Stomach (tissue), 9 donors: ENCODE measurements around the gene C10orf67. TPM values are rescaled to one million over a fixed set of nuclear protein-coding genes. Genes with fewer than 3 reads are reported as not detected.
A peak's percentile ranks its signal among the peaks of the same experiment; 100 is the strongest.

Experiments used
- DNase-seq, 2 donors: peaks; one replicate each; pipeline versions ENCODE4 v3.0.0 to v3.0.0-alpha.2; 2013 to 2019
- H3K27ac ChIP-seq, 5 donors: fragments of 200-600 bp in 4 of 5; sonication (generic) in 4 of 5; one replicate each; pipeline ENCODE4 v1.5.1; 2013 to 2019; ENCODE audit warnings: mild to moderate bottlenecking in 1 of 5, moderate library complexity in 1 of 5
- H3K27me3 ChIP-seq, 3 donors: fragments of 200-600 bp; sonication (generic); one replicate each; pipeline ENCODE4 v1.5.1; 2017 to 2019; ENCODE audit warnings: mixed run types in 1 of 3
- H3K36me3 ChIP-seq, 4 donors: fragments of 200-600 bp; sonication (generic); 1 replicate in 3 of 4; 2 replicates in 1 of 4; pipeline ENCODE4 v1.5.1; 2016 to 2019
- H3K4me1 ChIP-seq, 4 donors: fragments of 200-600 bp; sonication (generic); one replicate each; pipeline ENCODE4 v1.5.1; 2016 to 2019
- H3K4me3 ChIP-seq, 4 donors: fragments of 200-600 bp; sonication (generic) in 3 of 4; one replicate each; pipeline ENCODE4 v1.5.1; 2016 to 2019; ENCODE audit warnings: mild to moderate bottlenecking in 1 of 4
- H3K9me3 ChIP-seq, 4 donors: fragments of 200-600 bp; sonication (generic); one replicate each; pipeline ENCODE4 v1.5.1; 2016 to 2019
- EP300 ChIP-seq: sonication (generic); formaldehyde crosslinking; IDR thresholded peaks from one replicate; pipeline ENCODE4 v1.6.1; 2017; ENCODE audit warnings: antibody characterized with exemption
- POLR2A ChIP-seq, 4 donors: fragments of 450-650 bp; IDR thresholded peaks; one replicate each; pipeline ENCODE4 v1.6.1; 2016; ENCODE audit warnings: antibody characterized with exemption in 4 of 4, control low read depth in 2 of 4, mild to moderate bottlenecking in 1 of 4, moderate library complexity in 1 of 4
- POLR2AphosphoS5 ChIP-seq, 3 donors: sonication (generic); formaldehyde crosslinking; IDR thresholded peaks; one replicate each; pipeline ENCODE4 v1.6.1; 2016; ENCODE audit warnings: antibody characterized with exemption in 3 of 3
- WGBS, 5 donors: extraction: QIAGEN DNeasy Blood & Tissue Kit in 3 of 5; methylation state at CpG; one replicate each; pipeline versions ENCODE4 v1.1.5 to v1.1.7; 2013 to 2018; 5-methylcytosine and 5-hydroxymethylcytosine counted together
- intact Hi-C: fragments of 100-400 bp; cut with DNase I; formaldehyde crosslinking; loops from one replicate; pipeline ENCODE4 v1.15.1; 2023; ENCODE audit warnings: low total_unique reads
- polyA plus RNA-seq, 3 donors: library from polyadenylated mRNA; stranded (reverse); fragments of 200-250 nt; gene quantifications; one replicate each; pipeline ENCODE4 v1.2.3, GENCODE V29; 2013
- total RNA-seq, 5 donors: library from RNA; depleted of rRNA; stranded (reverse); fragments of >200 nt; gene quantifications; one replicate each; pipeline versions ENCODE4 v1.1.0 to v1.2.3, GENCODE V29; 2014 to 2016
- TF ChIP-seq, protein P1 (sequence below), 7 experiments: fragments of 450-650 bp in 4 of 7; fragments of 200-600 bp in 3 of 7; sonication (generic) in 3 of 7; IDR thresholded peaks; one replicate each; pipeline ENCODE4 v1.5.1; 2016 to 2019; ENCODE audit warnings: antibody characterized with exemption in 7 of 7, control low read depth in 2 of 7, mild to moderate bottlenecking in 1 of 7
- donor health status: healthy with polysubstance abuse.
- donor health status: Bipolar disorder and iron deficiency.
- donor health status: healthy.

C10orf67 gene
- total and polyA plus RNA-seq, 8 donors, result 0.18 to 1.2 (median 0.31) TPM; not detected in 5

DNA sequence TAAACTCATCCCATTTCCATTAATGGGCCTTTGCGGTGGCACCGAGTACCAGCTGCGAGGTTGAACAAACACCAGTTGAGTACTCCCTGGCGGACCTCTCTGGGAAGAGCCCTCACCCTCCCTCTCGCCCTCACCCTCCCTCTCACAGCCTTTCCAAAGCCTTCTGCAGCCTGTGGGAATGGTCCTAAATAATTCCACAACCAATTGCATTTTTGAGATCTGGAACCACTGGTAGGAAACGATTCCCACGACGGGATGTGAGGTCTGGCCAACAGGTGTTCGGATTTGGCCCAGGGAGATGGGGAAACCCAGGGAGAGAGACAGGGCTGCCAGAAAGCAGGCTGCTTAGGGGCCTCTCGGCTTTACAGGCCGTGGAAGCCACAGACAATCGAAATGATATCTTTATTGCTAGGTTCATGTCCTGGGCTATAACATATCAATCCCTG lies 147.2 kb downstream of the C10orf67 start:
- peaks cover 31 to 100% (median 73%) of the 10 kb centered on the region in 3 donors for H3K27me3 ChIP-seq
- WGBS, 5 donors, result 3 to 13% (median 7%) methylated on average over 12 of the region's 12 CpGs
- TF ChIP-seq POLR2AphosphoS5 (IDR thresholded peaks at IDR 0.05), result no peak
- TF ChIP-seq, protein P1, sequence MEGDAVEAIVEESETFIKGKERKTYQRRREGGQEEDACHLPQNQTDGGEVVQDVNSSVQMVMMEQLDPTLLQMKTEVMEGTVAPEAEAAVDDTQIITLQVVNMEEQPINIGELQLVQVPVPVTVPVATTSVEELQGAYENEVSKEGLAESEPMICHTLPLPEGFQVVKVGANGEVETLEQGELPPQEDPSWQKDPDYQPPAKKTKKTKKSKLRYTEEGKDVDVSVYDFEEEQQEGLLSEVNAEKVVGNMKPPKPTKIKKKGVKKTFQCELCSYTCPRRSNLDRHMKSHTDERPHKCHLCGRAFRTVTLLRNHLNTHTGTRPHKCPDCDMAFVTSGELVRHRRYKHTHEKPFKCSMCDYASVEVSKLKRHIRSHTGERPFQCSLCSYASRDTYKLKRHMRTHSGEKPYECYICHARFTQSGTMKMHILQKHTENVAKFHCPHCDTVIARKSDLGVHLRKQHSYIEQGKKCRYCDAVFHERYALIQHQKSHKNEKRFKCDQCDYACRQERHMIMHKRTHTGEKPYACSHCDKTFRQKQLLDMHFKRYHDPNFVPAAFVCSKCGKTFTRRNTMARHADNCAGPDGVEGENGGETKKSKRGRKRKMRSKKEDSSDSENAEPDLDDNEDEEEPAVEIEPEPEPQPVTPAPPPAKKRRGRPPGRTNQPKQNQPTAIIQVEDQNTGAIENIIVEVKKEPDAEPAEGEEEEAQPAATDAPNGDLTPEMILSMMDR (IDR thresholded peaks at IDR 0.05), result no peak
- TF ChIP-seq POLR2A (IDR thresholded peaks at IDR 0.05), result no peak
- TF ChIP-seq EP300, result no peak

GRCh38 chr10:23196915-23197314 lies 147.7 kb downstream of the C10orf67 start:
- WGBS, 5 donors, result 5 to 15% (median 14%) methylated on average over 3 of the region's 3 CpGs
- TF ChIP-seq POLR2A (IDR thresholded peaks at IDR 0.05) (no peak), POLR2AphosphoS5 (IDR thresholded peaks at IDR 0.05) (no peak), EP300 (no peak)
- TF ChIP-seq, protein P1 (IDR thresholded peaks at IDR 0.05), result no peak

More for the DNA sequence above, 147.2 kb downstream of the C10orf67 start:
- no peak for DNase-seq
- H3K4me3 ChIP-seq, result no peak overlapping the region
- H3K36me3 ChIP-seq, result no peaks in the 10 kb centered on the region
- H3K4me1 ChIP-seq, result peaks cover 1 to 30% (median 16%) of the 10 kb centered on the region in 4 donors
- intact Hi-C loops, result no loop called here
- no peak overlapping the region for H3K27ac ChIP-seq
- peaks cover 0 to 8% (median 0%) of the 10 kb centered on the region in 4 donors for H3K9me3 ChIP-seq

DNA sequence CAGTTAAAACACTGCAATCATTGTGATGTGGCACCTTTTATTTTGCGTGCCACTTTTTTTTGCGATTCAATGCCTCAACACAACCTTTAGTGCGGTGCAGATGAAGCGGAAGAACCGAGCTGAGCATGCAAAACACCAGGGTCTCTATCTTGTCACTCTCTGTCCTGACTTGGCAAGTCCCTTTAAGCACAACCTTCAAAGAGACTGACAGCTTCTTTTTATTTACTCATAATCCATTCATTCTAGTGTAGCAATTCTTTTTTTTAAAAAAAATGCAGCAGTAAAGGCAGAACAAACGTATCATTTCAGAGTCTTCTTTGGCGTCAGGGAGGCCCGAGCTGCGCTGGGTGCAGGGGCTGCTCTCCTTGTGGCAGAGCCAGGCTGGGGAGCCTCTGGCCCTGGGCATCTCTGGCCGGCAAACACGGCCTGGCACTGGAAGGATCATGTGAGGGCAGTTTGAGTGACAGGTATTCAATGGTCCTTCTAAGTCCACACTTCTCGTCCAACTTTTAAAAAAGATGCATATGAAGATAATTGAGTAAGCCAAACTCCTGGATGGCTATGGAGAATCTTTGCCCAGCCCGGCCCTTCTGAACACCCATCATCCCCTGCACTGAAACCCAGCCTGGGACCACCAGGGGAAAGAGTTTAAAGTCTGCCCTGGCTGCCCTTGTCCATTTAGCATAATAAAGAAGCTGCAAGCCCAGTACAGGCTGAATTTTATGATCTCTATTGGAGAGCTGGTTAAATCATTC lies 148.6 kb downstream of the C10orf67 start:
- intact Hi-C loops, result no loop called here
- TF ChIP-seq POLR2A (IDR thresholded peaks at IDR 0.05) (no peak), EP300 (no peak), POLR2AphosphoS5 (IDR thresholded peaks at IDR 0.05) (no peak)
- TF ChIP-seq, protein P1 (IDR thresholded peaks at IDR 0.05), result no peak
- whole genome bisulfite sequencing, 5 donors, result 6 to 8% (median 7%) methylated on average over 13 of the region's 13 CpGs
- H3K9me3 ChIP-seq, result peaks cover 0 to 8% (median 0%) of the 10 kb centered on the region in 4 donors
- H3K27me3 ChIP-seq, result peaks cover 40 to 100% (median 87%) of the 10 kb centered on the region in 3 donors
- H3K4me3 ChIP-seq, result no peak overlapping the region
- no peaks in the 10 kb centered on the region for H3K36me3 ChIP-seq
- DNase-seq, result no peak
- peaks cover 11 to 44% (median 24%) of the 10 kb centered on the region in 4 donors for H3K4me1 ChIP-seq
- H3K27ac ChIP-seq, result no peak overlapping the region

More at GRCh38 chr10:23196915-23197314, 147.7 kb downstream of the C10orf67 start:
- Histone ChIP-seq H3K4me1 (peaks cover 7 to 35% (median 21%) of the 10 kb centered on the region in 4 donors), H3K27me3 (peaks cover 37 to 100% (median 78%) of the 10 kb centered on the region in 3 donors), H3K4me3 (no peak overlapping the region), H3K36me3 (no peaks in the 10 kb centered on the region), H3K9me3 (peaks cover 0 to 8% (median 0%) of the 10 kb centered on the region in 4 donors), H3K27ac (no peak overlapping the region)
- intact Hi-C loops, result no loop called here
- no peak for DNase-seq

DNA sequence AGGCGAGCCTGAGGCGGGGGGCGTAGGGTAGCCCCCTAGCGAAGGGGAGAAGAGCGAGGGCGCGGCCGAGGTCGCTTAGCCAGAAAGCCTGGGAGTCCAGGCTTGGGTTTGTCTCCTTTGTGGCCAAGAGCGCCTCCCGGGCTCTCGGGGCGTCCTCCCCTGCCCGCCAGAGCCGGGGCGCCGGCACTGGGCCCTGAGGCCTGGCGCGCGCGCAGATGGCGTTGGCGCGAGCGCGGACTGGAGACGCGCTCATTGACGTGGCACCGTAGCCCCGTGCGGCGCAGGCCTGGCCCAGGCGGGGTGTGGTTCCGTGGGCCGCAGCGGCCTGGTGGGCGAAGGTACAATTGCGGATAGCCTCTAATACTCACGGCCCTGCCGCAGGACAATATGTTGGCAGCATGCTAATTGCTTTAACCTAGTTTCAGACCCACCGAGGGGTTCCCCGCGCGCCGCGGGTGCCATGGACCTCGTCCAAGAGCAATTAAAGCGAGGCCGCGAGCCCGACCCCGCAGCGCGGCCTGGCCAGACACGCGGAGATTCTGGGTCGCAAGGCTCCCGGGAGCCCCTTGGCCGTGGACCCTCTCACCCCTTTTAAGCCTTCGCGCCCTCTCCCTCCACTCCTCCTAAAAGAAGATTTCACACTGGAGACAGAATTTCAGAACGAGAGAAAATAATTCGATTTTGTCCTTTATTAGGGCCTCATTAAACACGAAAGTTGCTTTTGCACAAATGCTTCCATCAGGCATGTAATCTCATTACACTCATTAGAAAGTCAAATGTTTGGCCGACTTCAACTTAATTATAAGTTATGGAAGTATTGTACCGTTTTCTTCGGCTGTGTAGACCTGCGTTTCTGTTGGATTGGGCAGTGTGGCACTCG lies 149.4 kb downstream of the C10orf67 start:
- H3K27me3 ChIP-seq, result peaks cover 40 to 100% (median 87%) of the 10 kb centered on the region in 3 donors
- no peak for DNase-seq
- intact Hi-C loops, result no loop called here
- no peak overlapping the region for H3K27ac ChIP-seq
- peaks cover 11 to 49% (median 24%) of the 10 kb centered on the region in 4 donors for H3K4me1 ChIP-seq
- peaks cover 0 to 8% (median 0%) of the 10 kb centered on the region in 4 donors for H3K9me3 ChIP-seq
- peak overlapping the region in 1 of 4 donors; percentile 2 for H3K4me3 ChIP-seq
- TF ChIP-seq, protein P1 (IDR thresholded peaks at IDR 0.05), result no peak
- TF ChIP-seq POLR2AphosphoS5 (IDR thresholded peaks at IDR 0.05) (no peak), EP300 (no peak), POLR2A (IDR thresholded peaks at IDR 0.05) (no peak)
- no peaks in the 10 kb centered on the region for H3K36me3 ChIP-seq
- 5 to 11% (median 8%) methylated on average over 20 to 70 of the region's 70 CpGs for WGBS, 5 donors
